Mucosa of gallbladder (tissue), 1 donor: Measurements from ENCODE around the gene ZNF668. TPM values are rescaled to one million over a fixed set of nuclear protein-coding genes. Genes with fewer than 3 reads are reported as not detected.
"Not testable (repeated sequence)": the region's sequence is repeated elsewhere in the genome, so short reads cannot be mapped to it uniquely, and the experiment has no call there.

Experiments used
- DNase-seq: peaks from one replicate; pipeline ENCODE4 v3.0.0-alpha.2; 2020; ENCODE audit warnings: low spot score
- total RNA-seq: library from RNA; stranded (reverse); gene quantifications from one replicate; pipeline ENCODE4 v1.2.1, GENCODE V29; 2021
- donor health status: DM: no; HTN: no; CAD: no.

Gene ZNF668
- total RNA-seq, 1 donor from 2014 or later, result 9.2 TPM

GRCh38 chr16:31061126-31061812, 12.8 kb downstream of the ZNF668 start:
- no peak for DNase-seq

- no peak for DNase-seq
Observed at GRCh38 chr16:31055613-31056012, 18.4 kb downstream of the ZNF668 start.

GRCh38 chr16:31052114-31052513, 21.9 kb downstream of the ZNF668 start:
- DNase-seq, result no peak

GRCh38 chr16:31050280-31051030, 23.6 kb downstream of the ZNF668 start:
- DNase-seq, result no peak

GRCh38 chr16:31043898-31044481, 30.1 kb downstream of the ZNF668 start:
- DNase-seq, result no peak

GRCh38 chr16:31043352-31043751, 30.7 kb downstream of the ZNF668 start:
- DNase-seq, result no peak

GRCh38 chr16:31042866-31043265, 31.2 kb downstream of the ZNF668 start:
- DNase-seq, result no peak

GRCh38 chr16:31038993-31039392, 35.0 kb downstream of the ZNF668 start:
- DNase-seq, result no peak

- DNase-seq, result no peak
Observed at GRCh38 chr16:31036691-31037090, 37.3 kb downstream of the ZNF668 start.

- DNase-seq, result peak; percentile 92
Observed at GRCh38 chr16:31033709-31034492, 40.1 kb downstream of the ZNF668 start.

- peak; percentile 98 for DNase-seq
Observed at GRCh38 chr16:31032736-31033708, 41.0 kb downstream of the ZNF668 start, which contains the start of gene STX4. STX4 (plus strand) TSS chr16:31033558; CDS start chr16:31033806, 248 bp downstream.

- DNase-seq, result no peak
Observed at GRCh38 chr16:31031276-31031675, 42.8 kb downstream of the ZNF668 start.

GRCh38 chr16:31029272-31029671, 44.8 kb downstream of the ZNF668 start:
- no peak for DNase-seq

GRCh38 chr16:31025339-31025738, 48.7 kb downstream of the ZNF668 start:
- DNase-seq, result no peak

- DNase-seq, result no peak
Observed at GRCh38 chr16:31023627-31024226, 50.3 kb downstream of the ZNF668 start.

- DNase-seq, result no peak
Observed at GRCh38 chr16:31023252-31023602, 50.8 kb downstream of the ZNF668 start.

GRCh38 chr16:31022544-31023251, 51.3 kb downstream of the ZNF668 start:
- DNase-seq, result no peak

GRCh38 chr16:31020536-31020935, 53.5 kb downstream of the ZNF668 start:
- DNase-seq, result no peak

GRCh38 chr16:31017756-31018155, 56.3 kb downstream of the ZNF668 start:
- not testable (repeated sequence) for DNase-seq

- DNase-seq, result no peak
Observed at GRCh38 chr16:31016018-31016417, 58.0 kb downstream of the ZNF668 start.
